H1 (cell line): Measurements from ENCODE around the gene CASS4. TPM values are rescaled to one million over a fixed set of nuclear protein-coding genes. Genes with fewer than 3 reads are reported as not detected.

Experiments
- CTCF ChIA-PET: fragments of 300-600 bp; sonication (Branson Sonifier 250); formaldehyde crosslinking; loops from one replicate; lab custom pipeline; 2021; ENCODE audit not compliant: partially characterized antibody; lab: Charles Lee
- POLR2A ChIA-PET: fragments of 300-600 bp; sonication (Branson Sonifier 250); formaldehyde crosslinking; loops from one replicate; lab custom pipeline; 2021; ENCODE audit warnings: inconsistent platforms; ENCODE audit not compliant: partially characterized antibody; lab: Charles Lee
- DNase-seq, 2 experiments: peaks; one replicate each; pipeline versions ENCODE4 v3.0.0 to v3.0.0-alpha.2; 2010 to 2022; ENCODE audit warnings: low spot score in 2 of 2, low read depth in 1 of 2, mixed read lengths in 1 of 2
- FAIRE-seq: peaks from 2 replicates; lab custom pipeline; 2011; peaks lifted over from hg19 to GRCh38; lab: Jason Lieb, UNC
- H2AFZ ChIP-seq: 2 replicates; pipeline ENCODE4 v1.8.1; 2012; ENCODE audit warnings: low read length, inconsistent platforms
- H2AK5ac ChIP-seq: 2 replicates; pipeline ENCODE4 v1.6.1; 2013; ENCODE audit warnings: low read depth, low read length
- H2BK120ac ChIP-seq: replicated peaks from 2 replicates; pipeline ENCODE3; 2013; ENCODE audit warnings: low read depth, low read length, inconsistent platforms
- H2BK12ac ChIP-seq: 2 replicates; pipeline ENCODE4 v1.6.1; 2013; ENCODE audit warnings: low read depth, low read length
- H2BK15ac ChIP-seq: 2 replicates; pipeline ENCODE4 v1.6.1; 2013; ENCODE audit warnings: low read length
- H2BK20ac ChIP-seq: 2 replicates; pipeline ENCODE4 v1.6.1; 2013; ENCODE audit warnings: low read length
- H2BK5ac ChIP-seq: 2 replicates; pipeline ENCODE4 v1.6.1; 2013; ENCODE audit warnings: low read depth, low read length
- H3K14ac ChIP-seq: 2 replicates; pipeline ENCODE4 v1.6.1; 2013; ENCODE audit warnings: inconsistent platforms; ENCODE audit not compliant: insufficient read length
- H3K18ac ChIP-seq: 2 replicates; pipeline ENCODE4 v1.6.1; 2013; ENCODE audit warnings: low read length; ENCODE audit errors: extremely low read depth
- H3K23ac ChIP-seq: 2 replicates; pipeline ENCODE4 v1.6.1; 2013; ENCODE audit warnings: inconsistent platforms; ENCODE audit not compliant: insufficient read length
- H3K23me2 ChIP-seq: 2 replicates; pipeline ENCODE4 v1.6.1; 2013; ENCODE audit warnings: low read depth, low read length
- H3K27ac ChIP-seq: 2 replicates; pipeline ENCODE4 v1.6.1; 2011; ENCODE audit warnings: low read depth, low read length, inconsistent platforms
- H3K27me3 ChIP-seq, 4 experiments: replicated peaks in 1 of 4; 1 replicate in 1 of 4; 2 replicates in 3 of 4; pipeline versions ENCODE4 v1.6.1 to v1.8.1; 2011 to 2013; ENCODE audit warnings: low read length in 3 of 4, mild to moderate bottlenecking in 3 of 4, inconsistent platforms in 2 of 4, mixed read lengths in 2 of 4, moderate library complexity in 1 of 4; ENCODE audit not compliant: control insufficient read depth in 3 of 4, insufficient read depth in 3 of 4; ENCODE audit errors: extremely low read depth in 1 of 4
- H3K36me3 ChIP-seq, 4 experiments: 2 replicates each; pipeline versions ENCODE4 v1.6.1 to v1.8.1; 2011 to 2013; ENCODE audit warnings: mild to moderate bottlenecking in 4 of 4, low read length in 3 of 4, moderate library complexity in 2 of 4, control low read depth in 1 of 4, inconsistent platforms in 1 of 4; ENCODE audit not compliant: insufficient read depth in 4 of 4, control insufficient read depth in 2 of 4
- H3K4ac ChIP-seq: replicated peaks from 2 replicates; pipeline ENCODE3; 2013; ENCODE audit warnings: low read length, low read depth, mixed read lengths, inconsistent platforms; ENCODE audit not compliant: insufficient read length
- H3K4me1 ChIP-seq, 4 experiments: replicated peaks in 1 of 4; 1 replicate in 1 of 4; 2 replicates in 3 of 4; pipeline versions ENCODE4 v1.6.1 to v1.8.1; 2011 to 2013; ENCODE audit warnings: low read length in 3 of 4, inconsistent platforms in 2 of 4, mixed read lengths in 1 of 4; ENCODE audit not compliant: insufficient read depth in 4 of 4, control insufficient read depth in 3 of 4
- H3K4me2 ChIP-seq, 2 experiments: 2 replicates each; pipeline versions ENCODE4 v1.6.1 to v1.8.1; 2011 to 2013; ENCODE audit warnings: low read depth in 2 of 2, low read length in 2 of 2, control low read depth in 1 of 2, inconsistent platforms in 1 of 2, mild to moderate bottlenecking in 1 of 2; ENCODE audit not compliant: insufficient read depth in 1 of 2
- H3K4me3 ChIP-seq, 4 experiments: fragments of 200-600, 300-600 bp in 1 of 4; sonication (generic), shearing (Covaris generic), sonication (Bioruptor Twin) in 1 of 4; 2 replicates each; pipeline versions ENCODE4 v1.5.1 to v1.8.1; 2011 to 2016; ENCODE audit warnings: low read length in 4 of 4, low read depth in 3 of 4, control low read depth in 2 of 4, inconsistent platforms in 2 of 4, mild to moderate bottlenecking in 2 of 4, mixed read lengths in 1 of 4, moderate library complexity in 1 of 4; ENCODE audit not compliant: insufficient read depth in 2 of 4; ENCODE audit errors: extremely low read depth in 1 of 4
- H3K56ac ChIP-seq: replicated peaks from 2 replicates; pipeline ENCODE3; 2013; ENCODE audit warnings: low read depth, mild to moderate bottlenecking, mixed read lengths, low read length, inconsistent platforms; ENCODE audit not compliant: insufficient read length
- H3K79me1 ChIP-seq: 2 replicates; pipeline ENCODE4 v1.6.1; 2013; ENCODE audit warnings: low read depth, low read length, control low read depth
- H3K79me2 ChIP-seq, 2 experiments: 2 replicates each; pipeline versions ENCODE4 v1.6.1 to v1.8.1; 2012 to 2013; ENCODE audit warnings: low read length in 2 of 2, mild to moderate bottlenecking in 2 of 2, inconsistent platforms in 1 of 2; ENCODE audit not compliant: insufficient read depth in 2 of 2, control insufficient read depth in 1 of 2
- H3K9ac ChIP-seq, 4 experiments: replicated peaks in 1 of 4; 1 replicate in 1 of 4; 2 replicates in 3 of 4; pipeline versions ENCODE4 v1.6.1 to v1.8.1; 2011 to 2013; ENCODE audit warnings: low read depth in 3 of 4, low read length in 3 of 4, control low read depth in 2 of 4, mild to moderate bottlenecking in 2 of 4, moderate library complexity in 2 of 4, inconsistent platforms in 1 of 4; ENCODE audit errors: extremely low read depth in 1 of 4
- H3K9me3 ChIP-seq, 2 experiments: 2 replicates each; pipeline versions ENCODE4 v1.6.1 to v1.8.1; 2012 to 2013; ENCODE audit warnings: mild to moderate bottlenecking in 2 of 2, moderate library complexity in 2 of 2, control low read depth in 1 of 2, inconsistent platforms in 1 of 2, low read depth in 1 of 2, low read length in 1 of 2, mixed read lengths in 1 of 2; ENCODE audit not compliant: insufficient read depth in 2 of 2
- H4K20me1 ChIP-seq, 2 experiments: replicated peaks in 1 of 2; 2 replicates each; pipeline versions ENCODE3 to v1.8.1; 2011 to 2013; ENCODE audit warnings: inconsistent platforms in 2 of 2, low read length in 2 of 2, mild to moderate bottlenecking in 1 of 2; ENCODE audit not compliant: insufficient read depth in 2 of 2, control insufficient read depth in 1 of 2
- H4K5ac ChIP-seq: 2 replicates; pipeline ENCODE4 v1.6.1; 2013; ENCODE audit warnings: low read length, low read depth, mixed read lengths, inconsistent platforms; ENCODE audit not compliant: insufficient read length
- H4K8ac ChIP-seq: 2 replicates; pipeline ENCODE4 v1.8.0; 2013; ENCODE audit warnings: mild to moderate bottlenecking, moderate library complexity, low read length, inconsistent platforms; ENCODE audit not compliant: insufficient read depth; ENCODE audit errors: extremely low read depth
- H4K91ac ChIP-seq: replicated peaks from 2 replicates; pipeline ENCODE3; 2013; ENCODE audit warnings: low read length, mixed read lengths, inconsistent platforms; ENCODE audit not compliant: insufficient read length
- ASH2L ChIP-seq: fragments of 200-600, 300-600 bp; sonication (generic); IDR thresholded peaks from one replicate; pipeline ENCODE4 v1.7.1; 2017; ENCODE audit warnings: low read length
- CHD1 ChIP-seq: IDR thresholded peaks from 2 replicates; pipeline ENCODE4 v1.6.1; 2012; ENCODE audit warnings: low read depth, low read length, improper control_type of control experiment
- CTBP2 ChIP-seq: IDR thresholded peaks from 2 replicates; pipeline ENCODE4 v1.7.0; 2011; ENCODE audit warnings: borderline replicate concordance, mild to moderate bottlenecking, moderate library complexity, mixed read lengths, low read length; ENCODE audit not compliant: insufficient read depth, insufficient read length
- EZH2 ChIP-seq: fragments of 200-600 bp; sonication (generic); IDR thresholded peaks from 2 replicates; pipeline ENCODE4 v1.7.1; 2012; ENCODE audit warnings: low read depth, mild to moderate bottlenecking, moderate library complexity, low read length, inconsistent platforms; ENCODE audit not compliant: severe bottlenecking
- HDAC6 ChIP-seq: IDR thresholded peaks from one replicate; pipeline ENCODE4 v1.7.1; 2012; ENCODE audit warnings: low read depth, mild to moderate bottlenecking, inconsistent platforms, low read length, moderate library complexity
- MAFK ChIP-seq: IDR thresholded peaks from 2 replicates; pipeline ENCODE4 v1.6.1; 2012; ENCODE audit warnings: low read depth, mild to moderate bottlenecking, improper control_type of control experiment, low read length
- PHF8 ChIP-seq: fragments of 200-600 bp; sonication (generic); conservative IDR thresholded peaks from 2 replicates; pipeline ENCODE4 v1.7.1; 2012; ENCODE audit warnings: low read depth, mild to moderate bottlenecking, inconsistent platforms, low read length, moderate library complexity
- RNF2 ChIP-seq: fragments of 200-900, 300-1000 bp; sonication (generic); IDR thresholded peaks from 2 replicates; pipeline ENCODE4 v1.7.1; 2016; ENCODE audit warnings: borderline replicate concordance, low read depth, mild to moderate bottlenecking, antibody characterized with exemption, low read length; ENCODE audit not compliant: poor library complexity, severe bottlenecking; ENCODE audit errors: missing control alignments
- SIRT6 ChIP-seq: IDR thresholded peaks from one replicate; pipeline ENCODE4 v1.7.1; 2012; ENCODE audit warnings: low read length, inconsistent platforms
- TAF7 ChIP-seq: optimal IDR thresholded peaks from 2 replicates; pipeline ENCODE3; 2011; ENCODE audit warnings: low read depth, mild to moderate bottlenecking, inconsistent platforms, low read length, moderate library complexity, borderline replicate concordance
- WGBS, 2 experiments: shearing (Covaris generic) in 1 of 2; methylation state at CpG; one replicate each; pipeline versions ENCODE4 v1.1.6 to v1.1.7; 2013 to 2015; ENCODE audit warnings: low lambda C conversion rate in 2 of 2, mixed read lengths in 2 of 2, inconsistent platforms in 1 of 2, low coverage in 1 of 2, missing lambda C conversion rate in 1 of 2; ENCODE audit not compliant: insufficient replicate concordance in 2 of 2, insufficient coverage in 1 of 2, insufficient read length in 1 of 2; ENCODE audit errors: extremely low coverage in 1 of 2, missing lambda C conversion rate in 1 of 2; 5-methylcytosine and 5-hydroxymethylcytosine counted together
- polyA plus RNA-seq, 7 experiments: library from polyadenylated mRNA; depleted of rRNA in 3 of 7; stranded (reverse) in 5 of 7; unstranded in 2 of 7; fragments of >200 nt in 5 of 7; fragments of 200-250 nt in 2 of 7; gene quantifications; 1 replicate in 5 of 7; 2 replicates in 1 of 7; 4 replicates in 1 of 7; pipeline versions ENCODE4 v1.2.1 to v1.2.3, GENCODE V29; 2011 to 2013; ENCODE audit warnings: missing spikeins in 2 of 7, mixed read lengths in 2 of 7
- total RNA-seq: library from RNA; stranded (reverse); fragmentation: NEBNext Ultra II Directional; extraction: Animal tissue kit (Norgen Biotek cat#: 25700); gene quantifications from 2 replicates; pipeline ENCODE4 v1.2.1, GENCODE V29; 2021
- TF ChIP-seq, protein P1 (sequence below): IDR thresholded peaks from 2 replicates; pipeline ENCODE4 v1.6.1; 2011; ENCODE audit warnings: low read length, improper control_type of control experiment
- TF ChIP-seq, protein P2 (sequence below): IDR thresholded peaks from 2 replicates; pipeline ENCODE4 v1.6.1; 2012; ENCODE audit warnings: inconsistent platforms

Gene CASS4
- total and polyA plus RNA-seq, 2 of the 8 experiments (the other 6 are each of a cell fraction or from before 2014, with no cell fraction given), result not detected

DNA sequence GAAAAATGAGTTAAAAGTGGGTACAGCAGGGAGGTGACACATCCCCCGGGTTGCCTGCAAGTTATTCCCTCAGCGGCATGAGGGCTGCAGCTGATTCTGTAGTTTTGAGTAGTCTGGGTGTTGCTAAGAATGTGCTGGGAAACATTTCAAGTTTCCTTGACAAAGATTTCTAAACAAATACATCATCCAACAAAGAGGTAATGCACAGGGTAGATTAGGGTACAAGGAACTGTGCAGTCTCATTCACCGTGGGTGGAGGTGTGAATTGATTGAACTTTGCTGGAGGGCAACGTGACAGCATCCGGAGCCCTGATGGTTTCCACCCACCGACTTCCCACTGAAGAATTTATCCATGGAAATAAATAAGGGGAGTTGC lies 21.8 kb downstream of the CASS4 start:
- Histone ChIP-seq H4K91ac (no peak overlapping the region), H3K9me3 (no peaks in the 10 kb centered on the region), H3K27ac (no peak overlapping the region), H4K8ac (no peak overlapping the region), H3K4ac (no peak overlapping the region), H2BK120ac (no peak overlapping the region), H3K4me1 (no peaks in the 10 kb centered on the region), H4K20me1 (peaks cover 0 to under 1% of the 10 kb centered on the region in 2 experiments), H3K23me2 (no peaks in the 10 kb centered on the region), H2BK15ac (no peak overlapping the region), H2BK20ac (no peak overlapping the region), H2BK5ac (no peak overlapping the region), H3K36me3 (no peaks in the 10 kb centered on the region), H3K79me2 (no peaks in the 10 kb centered on the region), H3K79me1 (no peaks in the 10 kb centered on the region), H3K4me2 (no peak overlapping the region), H3K9ac (no peak overlapping the region), H3K27me3 (no peaks in the 10 kb centered on the region; a peak in 1 of 7 replicates), H2AFZ (no peak overlapping the region), H4K5ac (no peak overlapping the region), H3K4me3 (no peak overlapping the region), H2BK12ac (no peak overlapping the region), H3K56ac (no peak overlapping the region), H3K23ac (no peak overlapping the region), H3K18ac (no peak overlapping the region), H3K14ac (no peak overlapping the region), H2AK5ac (no peak overlapping the region)
- FAIRE-seq, result no peak
- DNase-seq, result no peak
- CTCF ChIA-PET, result no interaction called here
- POLR2A ChIA-PET, result interaction anchor here (1.2 kb wide), 1 partner anchor 32 kb away, joined by 3 read pairs; no protein-coding TSS in a partner anchor
- 91% methylated on average over 6 of the region's 6 CpGs; no CpG with 5 or more reads in 1 of the 2 experiments for WGBS, 2 experiments
- no peak for TF ChIP-seq CHD1
- no peak for TF ChIP-seq CTBP2
- TF ChIP-seq SIRT6, result no peak
- TF ChIP-seq, protein P1, sequence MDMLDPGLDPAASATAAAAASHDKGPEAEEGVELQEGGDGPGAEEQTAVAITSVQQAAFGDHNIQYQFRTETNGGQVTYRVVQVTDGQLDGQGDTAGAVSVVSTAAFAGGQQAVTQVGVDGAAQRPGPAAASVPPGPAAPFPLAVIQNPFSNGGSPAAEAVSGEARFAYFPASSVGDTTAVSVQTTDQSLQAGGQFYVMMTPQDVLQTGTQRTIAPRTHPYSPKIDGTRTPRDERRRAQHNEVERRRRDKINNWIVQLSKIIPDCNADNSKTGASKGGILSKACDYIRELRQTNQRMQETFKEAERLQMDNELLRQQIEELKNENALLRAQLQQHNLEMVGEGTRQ, result no peak
- TF ChIP-seq EZH2, result no peak
- TF ChIP-seq RNF2, result no peak
- TF ChIP-seq, protein P2, sequence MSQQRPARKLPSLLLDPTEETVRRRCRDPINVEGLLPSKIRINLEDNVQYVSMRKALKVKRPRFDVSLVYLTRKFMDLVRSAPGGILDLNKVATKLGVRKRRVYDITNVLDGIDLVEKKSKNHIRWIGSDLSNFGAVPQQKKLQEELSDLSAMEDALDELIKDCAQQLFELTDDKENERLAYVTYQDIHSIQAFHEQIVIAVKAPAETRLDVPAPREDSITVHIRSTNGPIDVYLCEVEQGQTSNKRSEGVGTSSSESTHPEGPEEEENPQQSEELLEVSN, result no peak
- no peak for TF ChIP-seq TAF7
- no peak for TF ChIP-seq PHF8
- TF ChIP-seq MAFK, result no peak
- TF ChIP-seq ASH2L, result no peak
- no peak for TF ChIP-seq HDAC6
